Stimulated activated effector memory CD8-positive, alpha-beta T cell treated with anti-CD3 and anti-CD28 coated beads, Interleukin-12 subunit alpha, Interleukin-12 subunit beta, amount 100 ng/mL, for 72 hours (primary cell): ENCODE results near the gene MAB21L1.
A peak's percentile ranks its signal among the peaks of the same experiment; 100 is the strongest.

Experiments used
- ATAC-seq: fragments of 150-1000 bp; cut with Tn5 transposase; 2 replicates; pipeline ENCODE4 v1.10.0; 2021
- DNase-seq, 2 donors: peaks; one replicate each; pipeline ENCODE4 v3.0.0; 2021 to 2022; ENCODE audit warnings: low spot score in 2 of 2
- H3K27ac Mint-ChIP-seq: one replicate; pipeline ENCODE4 v1.8.0; 2022; ENCODE audit warnings: mild to moderate bottlenecking, mixed read lengths
- H3K36me3 Mint-ChIP-seq: one replicate; pipeline ENCODE4 v1.8.0; 2022; ENCODE audit warnings: mild to moderate bottlenecking, mixed read lengths
- H3K4me1 Mint-ChIP-seq: one replicate; pipeline ENCODE4 v1.8.0; 2022; ENCODE audit warnings: mixed read lengths
- H3K4me3 Mint-ChIP-seq: one replicate; pipeline ENCODE4 v1.8.0; 2022; ENCODE audit warnings: mild to moderate bottlenecking, mixed read lengths
- H3K9me3 Mint-ChIP-seq: one replicate; pipeline ENCODE4 v1.8.0; 2022; ENCODE audit warnings: mixed read lengths

Gene MAB21L1

DNA sequence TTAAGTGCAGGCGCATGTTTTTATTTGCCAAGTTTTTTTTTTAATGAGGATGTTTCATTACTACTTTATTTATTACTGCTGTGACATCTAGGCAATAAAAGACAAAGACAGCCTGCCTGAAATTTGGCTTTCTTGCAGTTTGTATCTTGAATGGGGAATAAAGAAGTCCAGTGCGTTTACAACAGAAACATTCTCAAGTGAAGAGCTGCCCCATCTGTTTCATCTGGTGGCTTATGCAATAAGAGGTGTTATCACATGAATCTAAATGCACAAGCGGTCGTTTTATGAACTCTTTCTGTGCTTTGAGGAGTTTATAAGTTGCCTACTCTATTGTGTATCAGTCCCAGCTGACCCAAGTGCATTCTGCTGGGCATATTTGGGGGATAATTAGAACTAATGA, 12.6 kb upstream of the MAB21L1 start:
- no peak for DNase-seq
- no peak overlapping the region for H3K4me3 Mint-ChIP-seq
- H3K27ac Mint-ChIP-seq = no peak overlapping the region
- no peaks in the 10 kb centered on the region for H3K36me3 Mint-ChIP-seq
- ATAC-seq = no peak
- H3K4me1 Mint-ChIP-seq = no peaks in the 10 kb centered on the region
- H3K9me3 Mint-ChIP-seq = peaks cover 16% of the 10 kb centered on the region

DNA sequence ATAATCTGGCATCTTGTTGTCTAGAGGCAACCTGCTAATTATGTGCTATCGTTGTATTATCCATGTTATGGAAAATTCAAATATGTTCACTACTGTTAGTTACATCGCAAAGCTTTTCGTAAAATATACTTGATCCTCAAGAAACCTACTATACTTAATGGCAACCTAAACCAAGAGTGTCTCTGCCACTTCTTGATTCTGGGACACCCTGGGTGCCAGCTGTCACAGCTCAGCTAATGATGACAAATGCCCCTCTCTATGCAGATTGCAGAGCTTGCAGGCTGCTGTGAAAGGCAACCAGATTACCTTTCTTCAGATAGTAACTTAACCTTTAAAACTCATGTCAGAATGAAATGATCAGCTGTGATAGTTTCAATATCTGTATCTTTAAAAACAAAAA, 8.9 kb upstream of the MAB21L1 start:
- peaks cover under 1% of the 10 kb centered on the region for H3K9me3 Mint-ChIP-seq

DNA sequence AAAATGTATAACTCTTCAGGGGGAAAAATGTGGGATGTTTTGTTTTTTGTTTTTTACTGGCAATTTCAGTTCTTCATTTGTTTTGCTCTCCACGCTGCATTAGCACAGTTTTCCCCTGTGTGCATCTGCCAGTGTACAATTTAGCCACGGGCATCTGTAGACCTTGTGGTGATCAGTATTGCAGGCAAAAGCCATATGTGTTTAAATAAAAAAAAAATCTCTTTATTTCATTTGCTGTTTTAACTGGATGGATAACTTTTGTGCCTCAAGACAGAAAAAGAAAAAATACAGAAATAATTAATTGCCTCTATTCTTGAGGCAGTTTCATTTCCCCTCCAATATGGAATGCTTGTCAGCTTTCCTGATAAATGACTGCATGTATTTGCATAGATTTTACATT, 7.9 kb upstream of the MAB21L1 start:
- H3K4me3 Mint-ChIP-seq = no peak overlapping the region
- no peaks in the 10 kb centered on the region for H3K4me1 Mint-ChIP-seq
- no peak overlapping the region for H3K27ac Mint-ChIP-seq
- no peaks in the 10 kb centered on the region for H3K36me3 Mint-ChIP-seq
- DNase-seq (no peak), ATAC-seq (no peak)
- peaks cover 3% of the 10 kb centered on the region for H3K9me3 Mint-ChIP-seq

More for the DNA sequence above, 8.9 kb upstream of the MAB21L1 start:
- no peak overlapping the region for H3K4me3 Mint-ChIP-seq
- ATAC-seq (no peak), DNase-seq (no peak)
- no peaks in the 10 kb centered on the region for H3K36me3 Mint-ChIP-seq
- no peaks in the 10 kb centered on the region for H3K4me1 Mint-ChIP-seq
- H3K27ac Mint-ChIP-seq = no peak overlapping the region

DNA sequence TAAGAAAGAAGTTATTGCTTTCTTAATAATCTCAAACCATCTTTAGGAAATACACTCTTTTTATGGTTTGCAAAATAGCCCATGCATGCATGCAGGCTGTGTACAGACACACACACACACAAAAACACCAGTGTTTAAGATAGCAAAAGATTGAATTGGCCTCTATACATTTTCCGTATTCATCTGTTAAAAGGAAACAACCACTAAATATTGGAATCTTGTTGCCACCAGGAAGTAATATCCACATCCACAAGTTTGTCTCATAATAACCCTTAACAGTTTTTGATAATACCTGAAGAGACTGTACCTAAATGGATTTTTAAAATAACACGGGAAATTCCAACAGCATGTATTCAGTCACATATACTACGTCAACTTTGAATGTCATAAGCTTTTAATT, 7.3 kb upstream of the MAB21L1 start:
- H3K4me1 Mint-ChIP-seq = no peaks in the 10 kb centered on the region
- H3K36me3 Mint-ChIP-seq = no peaks in the 10 kb centered on the region
- peaks cover 3% of the 10 kb centered on the region for H3K9me3 Mint-ChIP-seq
- H3K27ac Mint-ChIP-seq = no peak overlapping the region
- DNase-seq = no peak
- ATAC-seq = no peak
- H3K4me3 Mint-ChIP-seq = no peak overlapping the region

DNA sequence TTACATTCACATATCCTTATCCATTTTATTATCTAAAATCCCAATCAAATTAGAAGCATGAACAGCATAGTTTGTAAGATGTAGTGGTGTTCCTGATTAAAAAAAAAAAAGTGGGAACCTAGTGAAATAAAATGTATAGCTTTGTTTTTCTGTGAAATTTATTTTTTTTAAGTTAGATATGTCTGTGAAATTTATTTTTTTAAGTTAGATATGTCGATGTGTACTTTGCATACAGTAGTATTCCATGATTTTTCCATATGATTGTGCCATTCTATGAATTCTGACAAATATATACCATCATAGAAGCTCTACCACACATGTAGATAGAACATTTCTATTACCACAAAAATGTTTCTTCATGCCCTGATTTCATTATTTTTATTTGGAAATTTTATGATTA, 6.0 kb upstream of the MAB21L1 start:
- Mint-ChIP-seq H3K27ac (no peak overlapping the region), H3K4me3 (no peak overlapping the region), H3K4me1 (no peaks in the 10 kb centered on the region), H3K36me3 (no peaks in the 10 kb centered on the region), H3K9me3 (peaks cover 3% of the 10 kb centered on the region)
- no peak for ATAC-seq
- DNase-seq = no peak

DNA sequence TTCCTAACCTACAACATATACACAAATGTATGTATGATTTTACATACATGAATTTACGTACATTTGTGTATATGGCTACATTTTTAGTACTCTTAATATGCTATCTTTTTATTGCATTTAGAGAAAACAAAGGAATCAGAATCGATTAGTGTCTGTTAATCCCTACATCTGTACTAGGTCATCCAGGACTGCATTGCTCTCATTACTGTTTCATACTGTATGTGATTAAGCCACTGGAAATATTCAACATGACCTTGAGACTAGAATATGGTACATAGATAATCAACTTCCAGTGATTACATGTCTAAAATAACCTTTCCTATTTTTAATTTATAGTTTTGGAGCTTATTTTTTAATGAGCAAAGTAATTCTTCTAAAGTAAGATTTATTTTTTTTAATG, 5.3 kb upstream of the MAB21L1 start:
- Mint-ChIP-seq H3K27ac (no peak overlapping the region), H3K4me3 (no peak overlapping the region), H3K9me3 (peaks cover 3% of the 10 kb centered on the region), H3K36me3 (no peaks in the 10 kb centered on the region), H3K4me1 (no peaks in the 10 kb centered on the region)
- ATAC-seq (no peak), DNase-seq (no peak)

DNA sequence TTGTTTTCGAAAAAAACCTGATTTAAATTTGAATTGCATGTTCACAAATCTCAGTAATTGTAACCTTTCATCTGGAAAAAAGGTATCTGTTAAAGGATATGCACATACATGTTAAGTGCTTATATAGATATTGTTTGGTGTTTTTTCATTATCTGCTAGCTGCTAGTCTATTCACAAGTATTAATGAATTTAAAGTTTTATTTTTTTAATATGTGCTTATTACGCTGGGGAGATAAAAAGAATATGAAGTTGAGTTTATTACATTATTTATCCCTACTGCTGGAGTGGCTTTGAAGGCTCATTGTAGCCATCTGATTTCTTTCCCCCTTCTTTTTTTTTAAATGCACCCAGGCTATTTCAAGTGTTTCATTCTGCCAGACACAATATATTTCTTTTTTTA, 3.9 kb upstream of the MAB21L1 start:
- Mint-ChIP-seq H3K27ac (no peak overlapping the region), H3K9me3 (peaks cover 3% of the 10 kb centered on the region), H3K4me1 (peaks cover 14% of the 10 kb centered on the region), H3K4me3 (no peak overlapping the region), H3K36me3 (no peaks in the 10 kb centered on the region)
- DNase-seq = no peak
- no peak for ATAC-seq

DNA sequence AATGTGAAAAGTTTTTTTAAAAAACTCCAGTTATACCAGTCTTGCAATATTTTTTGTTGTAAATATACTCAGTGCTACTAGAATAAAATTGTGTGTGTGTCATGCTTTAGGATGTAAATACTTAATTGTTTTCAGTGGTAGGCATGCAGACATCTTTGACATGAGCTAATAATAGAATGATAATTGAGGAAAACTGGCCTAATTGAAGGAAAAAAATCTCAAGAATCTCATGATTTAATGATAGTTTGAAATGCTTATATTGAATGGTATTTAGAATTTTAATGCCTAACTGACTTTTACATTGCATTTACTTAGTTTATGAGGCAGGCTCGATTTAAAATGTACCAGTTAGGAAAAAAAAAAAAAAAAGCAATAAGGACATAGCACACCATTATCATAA, 3.2 kb upstream of the MAB21L1 start:
- no peak for DNase-seq
- Mint-ChIP-seq H3K36me3 (no peaks in the 10 kb centered on the region), H3K9me3 (peaks cover 3% of the 10 kb centered on the region), H3K4me3 (no peak overlapping the region), H3K27ac (no peak overlapping the region), H3K4me1 (peaks cover 14% of the 10 kb centered on the region)
- no peak for ATAC-seq

DNA sequence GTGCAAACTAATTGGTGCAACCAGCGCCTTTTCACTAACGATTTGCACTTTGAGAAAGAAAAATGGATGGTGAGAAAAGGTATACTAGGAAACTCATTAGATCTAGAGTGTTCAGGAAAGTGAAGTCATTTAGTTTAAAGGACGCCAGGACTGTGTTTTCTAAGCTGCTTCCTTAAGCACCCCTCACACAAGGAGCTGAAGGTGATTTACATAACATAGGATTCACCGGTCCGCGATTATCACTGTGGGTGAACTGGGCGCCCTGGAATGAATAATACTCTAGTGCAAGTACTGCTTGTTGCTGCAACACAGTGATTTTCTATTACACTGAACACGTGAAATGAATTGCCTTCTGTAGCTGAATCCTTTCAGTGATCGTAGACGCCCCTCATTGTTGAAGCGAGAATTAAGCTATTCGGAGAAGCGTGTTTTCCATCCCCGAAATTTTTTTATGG, 2.6 kb upstream of the MAB21L1 start:
- Mint-ChIP-seq H3K4me3 (no peak overlapping the region), H3K4me1 (peaks cover 14% of the 10 kb centered on the region), H3K9me3 (peaks cover 6% of the 10 kb centered on the region), H3K36me3 (no peaks in the 10 kb centered on the region), H3K27ac (no peak overlapping the region)
- no peak for ATAC-seq
- no peak for DNase-seq

DNA sequence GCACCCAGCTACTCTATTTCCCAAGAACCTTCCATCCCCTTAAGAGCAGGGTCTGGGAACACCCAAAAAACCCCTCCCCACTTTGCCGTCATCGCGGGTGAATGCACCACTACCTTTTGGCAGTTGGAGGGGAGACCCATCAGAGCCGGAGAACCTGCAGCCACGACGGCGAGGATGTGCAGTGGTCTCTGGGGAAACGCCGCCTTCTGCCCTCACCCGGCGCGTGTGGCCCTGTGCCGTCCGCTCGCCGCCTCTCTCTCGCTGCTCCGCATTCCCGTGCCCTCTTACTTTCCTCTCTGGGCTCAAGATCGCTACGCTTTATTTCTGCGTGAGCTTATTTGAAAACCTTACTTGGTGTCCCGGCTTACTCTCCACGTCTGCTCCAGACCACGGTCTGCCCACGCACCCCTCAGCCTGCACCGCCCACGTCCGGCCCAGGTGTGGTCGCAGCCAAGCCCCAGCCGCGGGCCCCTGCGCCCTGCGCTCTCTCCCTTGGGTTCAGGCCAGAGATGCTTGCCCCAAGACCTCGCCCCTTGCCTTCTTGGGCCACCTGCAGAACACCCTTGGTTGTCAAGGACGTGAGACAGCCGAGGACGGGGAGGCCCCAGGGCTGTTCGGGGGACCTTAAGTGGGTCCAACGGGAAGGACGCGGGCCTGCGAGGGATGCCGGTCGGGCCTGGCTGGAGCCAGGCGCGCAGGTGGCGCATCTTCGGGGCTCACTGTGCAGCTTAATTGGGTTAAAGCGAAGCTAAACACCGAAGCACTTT, 2.0 kb upstream of the MAB21L1 start:
- Mint-ChIP-seq H3K4me1 (peaks cover 14% of the 10 kb centered on the region), H3K4me3 (no peak overlapping the region), H3K9me3 (peaks cover 6% of the 10 kb centered on the region), H3K27ac (no peak overlapping the region), H3K36me3 (no peaks in the 10 kb centered on the region)
- no peak for ATAC-seq
- no peak for DNase-seq

DNA sequence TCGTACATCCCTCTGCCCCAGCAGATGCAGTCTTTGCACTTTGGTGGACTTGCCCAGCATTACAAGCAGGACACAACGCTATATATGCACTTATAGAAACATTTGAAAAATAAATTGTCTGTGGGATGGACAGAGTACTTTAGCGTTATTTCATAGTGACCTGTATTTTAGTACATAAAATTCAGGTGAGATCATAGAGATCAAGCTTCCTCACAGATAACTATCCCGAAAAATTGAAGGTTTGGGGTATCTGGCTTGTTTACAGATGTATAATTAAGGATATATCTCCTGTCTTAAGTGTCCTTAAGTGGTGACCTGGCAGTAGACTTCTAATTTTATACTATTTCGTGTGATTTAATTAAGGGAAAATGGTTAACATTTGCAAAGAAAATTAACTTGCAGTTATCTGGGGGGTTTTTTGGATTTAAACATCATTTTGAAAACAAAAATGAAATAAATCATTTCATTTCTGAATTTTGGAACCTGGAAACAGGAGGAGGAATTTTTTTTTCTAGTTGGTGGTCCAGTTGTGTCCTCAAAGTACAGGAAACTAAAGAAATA, 977 bp upstream of the MAB21L1 start:
- DNase-seq (no peak), ATAC-seq (no peak)
- no peak overlapping the region for H3K27ac Mint-ChIP-seq
- no peak overlapping the region for H3K4me3 Mint-ChIP-seq
- H3K9me3 Mint-ChIP-seq = peaks cover 6% of the 10 kb centered on the region
- H3K36me3 Mint-ChIP-seq = no peaks in the 10 kb centered on the region
- H3K4me1 Mint-ChIP-seq = peaks cover 14% of the 10 kb centered on the region

DNA sequence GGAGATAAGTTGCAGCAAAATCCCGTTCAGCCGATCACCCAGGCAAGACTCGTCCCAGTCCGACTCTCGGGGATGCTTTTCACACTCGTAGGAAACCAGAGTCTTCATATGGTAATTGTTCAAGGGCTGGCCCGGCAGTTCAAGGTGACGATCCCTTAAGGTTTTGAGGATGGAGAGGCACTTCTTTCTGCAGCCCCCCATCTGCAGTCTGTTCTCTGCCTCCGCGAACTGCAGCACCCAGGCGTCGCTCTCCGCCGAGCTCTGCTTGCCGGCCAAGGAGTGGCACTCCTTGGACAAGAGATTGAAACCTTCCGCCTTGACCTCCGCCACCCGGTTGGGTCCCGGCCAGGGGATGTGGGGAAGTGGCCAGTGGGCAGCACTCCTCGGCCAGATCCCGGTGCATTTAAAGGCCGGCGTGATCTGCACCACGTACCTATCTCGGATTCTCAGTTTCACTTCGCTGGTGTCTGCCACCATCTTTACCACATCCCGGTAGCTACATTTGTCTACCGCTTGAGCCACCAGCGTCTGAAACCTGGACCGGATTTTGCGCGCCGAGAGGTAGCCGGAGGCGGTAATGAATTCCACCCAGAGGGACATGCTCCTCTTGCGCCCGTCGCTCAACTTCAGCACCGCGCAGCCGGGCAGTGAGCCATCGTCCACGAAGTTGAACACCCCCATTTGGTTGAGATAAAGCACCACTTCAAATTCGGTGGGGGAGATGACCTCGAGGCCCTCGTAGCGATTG, 1.1 kb downstream of the MAB21L1 start:
- Mint-ChIP-seq H3K9me3 (peaks cover 5% of the 10 kb centered on the region), H3K4me1 (peaks cover 14% of the 10 kb centered on the region), H3K36me3 (no peaks in the 10 kb centered on the region), H3K4me3 (peak overlapping the region; percentile 46), H3K27ac (no peak overlapping the region)
- no peak for ATAC-seq
- DNase-seq = no peak

DNA sequence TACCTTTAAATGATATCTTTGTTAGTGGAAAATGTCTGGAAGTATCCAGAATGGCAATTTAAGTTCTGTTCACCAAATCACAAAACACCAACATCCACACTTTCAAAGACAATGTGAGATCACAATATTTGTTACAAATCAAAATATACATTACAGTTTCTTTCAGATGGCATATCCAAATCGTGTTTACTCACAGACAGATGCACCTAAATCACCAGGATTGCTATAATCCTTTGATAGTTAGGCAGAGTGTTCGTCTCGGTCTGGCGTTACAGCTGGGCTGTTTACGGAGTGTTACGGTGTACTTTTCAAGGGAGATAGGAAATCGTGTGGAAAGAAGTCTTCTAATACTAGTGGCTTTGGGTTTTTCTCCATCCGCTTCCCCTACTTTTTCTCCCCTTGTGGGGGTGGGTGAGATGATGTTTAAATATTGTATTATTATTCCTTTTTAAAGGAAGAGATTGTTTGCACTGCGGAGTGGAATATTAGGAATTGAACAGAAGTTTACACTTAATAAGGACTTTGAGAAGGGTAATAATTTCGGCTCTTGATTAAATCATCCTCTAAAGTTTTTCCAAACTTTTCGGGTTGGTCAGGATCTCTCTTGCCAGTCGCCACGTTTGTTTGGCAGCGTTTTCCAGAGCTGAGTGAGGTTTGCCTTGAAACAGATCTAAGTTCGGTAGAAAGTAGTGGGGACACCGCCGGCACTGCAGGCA, 1.8 kb downstream of the MAB21L1 start:
- no peak for ATAC-seq
- H3K4me1 Mint-ChIP-seq = peaks cover 14% of the 10 kb centered on the region
- H3K36me3 Mint-ChIP-seq = no peaks in the 10 kb centered on the region
- H3K4me3 Mint-ChIP-seq = no peak overlapping the region
- H3K9me3 Mint-ChIP-seq = peaks cover 3% of the 10 kb centered on the region
- H3K27ac Mint-ChIP-seq = no peak overlapping the region
- no peak for DNase-seq

DNA sequence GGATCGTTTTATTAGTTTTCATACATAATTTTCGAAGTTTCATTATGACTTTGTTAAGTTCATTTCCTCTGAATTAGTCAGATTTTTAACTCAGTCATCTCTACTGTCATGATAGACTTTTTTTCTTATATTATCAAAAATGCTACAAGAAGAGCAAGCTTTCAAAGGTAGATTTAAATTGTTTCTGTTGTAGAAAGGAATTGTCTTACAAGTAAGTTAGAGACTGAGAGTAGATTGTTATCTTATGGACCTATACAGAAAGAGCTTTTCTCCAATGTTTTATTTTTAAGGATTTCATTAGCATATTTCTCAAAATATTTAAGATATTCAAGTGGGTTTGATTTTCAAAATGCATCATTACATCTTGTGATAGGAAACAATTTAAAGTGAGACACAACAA, 2.7 kb downstream of the MAB21L1 start:
- Mint-ChIP-seq H3K9me3 (peaks cover 3% of the 10 kb centered on the region), H3K4me1 (peaks cover 14% of the 10 kb centered on the region), H3K27ac (no peak overlapping the region), H3K4me3 (no peak overlapping the region), H3K36me3 (no peaks in the 10 kb centered on the region)
- ATAC-seq = no peak
- DNase-seq = no peak

DNA sequence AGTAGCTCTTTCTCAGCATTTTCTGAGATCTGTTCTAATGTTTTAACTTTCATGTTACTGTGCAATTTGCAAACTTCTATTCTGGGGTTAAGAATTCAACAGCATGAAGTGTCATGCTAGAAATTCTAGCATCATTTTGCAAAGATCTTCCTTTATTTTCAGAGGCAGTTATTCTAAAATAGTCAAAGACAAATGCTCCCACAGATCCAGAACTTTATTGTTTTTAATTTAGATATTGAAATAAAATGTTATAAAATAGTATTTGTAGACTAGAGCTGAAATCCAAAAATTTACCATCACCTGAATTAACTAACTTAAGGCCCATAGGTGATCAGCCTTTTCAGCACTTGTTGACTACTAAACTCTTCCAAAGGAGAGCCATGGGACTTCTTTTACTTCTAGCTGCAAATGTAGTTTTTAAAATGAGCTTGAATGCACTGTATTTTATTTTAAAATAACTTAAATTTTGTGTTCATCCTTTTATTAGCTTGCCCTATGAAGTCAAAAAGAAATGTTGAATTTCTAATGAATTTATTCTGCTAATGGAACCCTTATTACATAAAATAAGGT, 3.2 kb downstream of the MAB21L1 start:
- no peaks in the 10 kb centered on the region for H3K36me3 Mint-ChIP-seq
- H3K4me3 Mint-ChIP-seq = no peak overlapping the region
- H3K9me3 Mint-ChIP-seq = peaks cover 5% of the 10 kb centered on the region
- H3K27ac Mint-ChIP-seq = no peak overlapping the region
- ATAC-seq (no peak), DNase-seq (no peak)
- peaks cover 14% of the 10 kb centered on the region for H3K4me1 Mint-ChIP-seq
